OCI-LY7 (cell line): ENCODE data around the gene EXO5. TPM values are rescaled to one million over a fixed set of nuclear protein-coding genes. Genes with fewer than 3 reads are reported as not detected.
A peak's percentile ranks its signal among the peaks of the same experiment; 100 is the strongest.

Experiments
- BruUV-seq: library from RNA; stranded (reverse); fragments of 400-500 nt; replicated peaks from 2 replicates; lab custom pipeline; 2021; lab: Mats Ljungman, UMichigan
- CTCF ChIA-PET: fragments of 300-600 bp; sonication (Branson Sonifier 250); formaldehyde crosslinking; loops from one replicate; lab custom pipeline; 2022; ENCODE audit warnings: antibody characterized with exemption; ENCODE audit not compliant: unreplicated experiment; lab: Charles Lee
- POLR2A ChIA-PET: fragments of 300-600 bp; sonication (Branson Sonifier 250); formaldehyde crosslinking; loops from one replicate; lab custom pipeline; 2022; ENCODE audit warnings: antibody characterized with exemption; lab: Charles Lee
- DNase-seq: peaks from one replicate; pipeline ENCODE4 v3.0.0-alpha.2; 2015; ENCODE audit warnings: low spot score
- H2AFZ ChIP-seq: fragments of 200-600 bp; sonication (generic), shearing (Covaris generic); 2 replicates; pipeline ENCODE4 v1.6.1; 2014; ENCODE audit warnings: mild to moderate bottlenecking, antibody characterized with exemption, low read length, moderate library complexity
- H3K27ac ChIP-seq: fragments of 200-600 bp; sonication (generic); 2 replicates; pipeline ENCODE4 v1.5.1; 2014; ENCODE audit warnings: mixed run types, low read depth, mild to moderate bottlenecking, moderate library complexity, low read length, inconsistent platforms; ENCODE audit not compliant: poor library complexity, severe bottlenecking
- H3K36me3 ChIP-seq: fragments of 200-600 bp; sonication (generic); 2 replicates; pipeline ENCODE4 v1.6.1; 2014; ENCODE audit warnings: mild to moderate bottlenecking, antibody characterized with exemption, low read length, moderate library complexity, mixed read lengths; ENCODE audit not compliant: insufficient read depth
- H3K4me1 ChIP-seq: fragments of 200-600 bp; sonication (generic); 2 replicates; pipeline ENCODE4 v1.5.1; 2014; ENCODE audit warnings: mild to moderate bottlenecking, low read length; ENCODE audit not compliant: insufficient read depth, poor library complexity, severe bottlenecking
- H3K4me2 ChIP-seq: fragments of 200-600 bp; sonication (generic); 2 replicates; pipeline ENCODE4 v1.6.1; 2014; ENCODE audit warnings: mild to moderate bottlenecking, low read length
- H3K4me3 ChIP-seq: fragments of 200-600 bp; sonication (generic); 2 replicates; pipeline ENCODE4 v1.5.1; 2014; ENCODE audit warnings: mild to moderate bottlenecking, low read depth, low read length; ENCODE audit not compliant: poor library complexity, severe bottlenecking
- H3K79me2 ChIP-seq: fragments of 200-600 bp; sonication (generic); 2 replicates; pipeline ENCODE4 v1.6.1; 2016; ENCODE audit warnings: low read depth, mild to moderate bottlenecking, low read length, moderate library complexity, mixed read lengths; ENCODE audit not compliant: insufficient read depth
- H3K9me2 ChIP-seq: fragments of 200-600 bp; sonication (generic); 2 replicates; pipeline ENCODE4 v1.6.1; 2016; ENCODE audit warnings: mild to moderate bottlenecking, low read length, mixed read lengths; ENCODE audit not compliant: insufficient read depth
- H3K9me3 ChIP-seq: fragments of 200-600 bp; sonication (generic); 2 replicates; pipeline ENCODE4 v1.6.1; 2014; ENCODE audit warnings: mild to moderate bottlenecking, mixed run types, low read length, mixed read lengths
- H4K20me1 ChIP-seq: fragments of 200-600 bp; sonication (generic); 2 replicates; pipeline ENCODE4 v1.6.1; 2014; ENCODE audit warnings: mild to moderate bottlenecking, antibody characterized with exemption, low read length, moderate library complexity, mixed read lengths; ENCODE audit not compliant: insufficient read depth
- CTCF ChIP-seq: fragments of 200-600 bp; sonication (generic); conservative IDR thresholded peaks from 2 replicates; pipeline ENCODE4 v1.5.1; 2014; ENCODE audit warnings: mild to moderate bottlenecking, antibody characterized with exemption, low read length, moderate library complexity, mixed read lengths
- EZH2phosphoT487 ChIP-seq: fragments of 200-600 bp; sonication (generic); IDR thresholded peaks from 2 replicates; pipeline ENCODE4 v1.6.1; 2018; ENCODE audit warnings: low read depth, borderline replicate concordance, mild to moderate bottlenecking, mixed run types, antibody characterized with exemption, low read length, moderate library complexity, mixed read lengths
- intact Hi-C: fragments of 100-400 bp; cut with micrococcal nuclease; formaldehyde crosslinking; loops from one replicate; pipeline ENCODE4 v1.10.0; 2022; ENCODE audit not compliant: unreplicated experiment
- total RNA-seq, 2 experiments: library from RNA; depleted of rRNA in 1 of 2; stranded (reverse); fragments of >200 nt in 1 of 2; shearing (Covaris generic) in 1 of 2; gene quantifications; 2 replicates each; pipeline ENCODE4 v1.2.3, GENCODE V29; 2014 to 2022

The EXO5 gene
- total RNA-seq, 2 experiments from 2014 or later = 11.2 to 12.7 TPM

- ChIA-PET CTCF (no interaction called here), POLR2A (interaction anchor here (0.7 kb wide), 1 partner anchor 735 kb away, joined by 3 read pairs; no protein-coding TSS in a partner anchor)
- no TSS peak for BruUV-seq
- Histone ChIP-seq H3K9me3 (peaks cover 34% of the 10 kb centered on the region), H3K36me3 (peaks cover 41% of the 10 kb centered on the region), H3K79me2 (no peaks in the 10 kb centered on the region), H3K4me3 (no peak overlapping the region), H3K9me2 (no peaks in the 10 kb centered on the region), H2AFZ (no peak overlapping the region), H3K4me1 (no peaks in the 10 kb centered on the region), H3K27ac (no peak overlapping the region), H3K4me2 (no peak overlapping the region), H4K20me1 (no peaks in the 10 kb centered on the region)
- intact Hi-C loops = no loop called here
- DNase-seq = no peak
- TF ChIP-seq CTCF = no peak
- TF ChIP-seq EZH2phosphoT487 = no peak
Observed at GRCh38 chr1:40469327-40469726, 39.2 kb upstream of the EXO5 start.

GRCh38 chr1:40475268-40475667 is 33.3 kb upstream of the EXO5 start:
- no peaks in the 10 kb centered on the region for H4K20me1 ChIP-seq
- H2AFZ ChIP-seq = no peak overlapping the region
- H3K79me2 ChIP-seq = no peaks in the 10 kb centered on the region
- H3K9me2 ChIP-seq = no peaks in the 10 kb centered on the region
- no peak overlapping the region for H3K27ac ChIP-seq
- no peak overlapping the region for H3K4me3 ChIP-seq
- peaks cover 15% of the 10 kb centered on the region for H3K9me3 ChIP-seq
- no TSS peak for BruUV-seq
- H3K4me2 ChIP-seq = no peak overlapping the region
- TF ChIP-seq CTCF (no peak), EZH2phosphoT487 (no peak)
- no peak for DNase-seq
- intact Hi-C loops = no loop called here
- CTCF ChIA-PET = no interaction called here
- H3K4me1 ChIP-seq = peaks cover 17% of the 10 kb centered on the region
- H3K36me3 ChIP-seq = no peaks in the 10 kb centered on the region
- POLR2A ChIA-PET = no interaction called here

- H3K36me3 ChIP-seq = peaks cover 9% of the 10 kb centered on the region
- H3K9me3 ChIP-seq = peaks cover 15% of the 10 kb centered on the region
- H3K79me2 ChIP-seq = no peaks in the 10 kb centered on the region
- H3K4me2 ChIP-seq = peak within 1 kb of the TSS; percentile 92
- peak within 1 kb of the TSS; percentile 91 for H2AFZ ChIP-seq
- POLR2A ChIA-PET = interaction anchor here (0.5 to 1.4 kb wide), 7 partner anchors 11 to 402 kb away, joined by 3 to 6 read pairs (median 4); partner anchors contain the start of gene ZNF684
- peak within 1 kb of the TSS; percentile 77 for H3K4me3 ChIP-seq
- CTCF ChIA-PET = no interaction called here
- H3K27ac ChIP-seq = peak within 1 kb of the TSS; percentile 41
- BruUV-seq = no TSS peak
- no peaks in the 10 kb centered on the region for H3K9me2 ChIP-seq
- TF ChIP-seq EZH2phosphoT487 = no peak
- TF ChIP-seq CTCF = no peak; the same call in 1 of the 2 replicates
- peak; percentile 86 for DNase-seq
- intact Hi-C loops = no loop called here
- H4K20me1 ChIP-seq = no peaks in the 10 kb centered on the region
- peaks cover 17% of the 10 kb centered on the region for H3K4me1 ChIP-seq
Observed at GRCh38 chr1:40476924-40477677, 31.5 kb upstream of the EXO5 start, which contains the start of gene ZFP69. TSS of gene ZFP69 (plus strand) at chr1:40477290. CDS start at chr1:40479362, 2,072 bp downstream.
